Measurements from ENCODE around the gene HEXA.
A peak's percentile ranks its signal among the peaks of the same experiment; 100 is the strongest.

The HEXA gene

GRCh38 chr15:72375846-72376581 lies at the start of gene HEXA (continued):
- TF ChIP-seq ZNF354C (tag by site-specific recombination; IDR thresholded peaks at IDR 0.05; ENCODE audit: borderline replicate concordance, low read depth): 0 out of 2 replicates have a peak, but pooled peaks have one; percentile 51
- no peak for TF ChIP-seq ZNF549 (tag by site-specific recombination; IDR thresholded peaks at IDR 0.05)
- peak; percentile 99 for TF ChIP-seq ZSCAN23 (tag by site-specific recombination; IDR thresholded peaks at IDR 0.05)
- TF ChIP-seq ZNF19 (tag by site-specific recombination; IDR thresholded peaks at IDR 0.05; ENCODE audit: low read depth): 0 out of 2 replicates have a peak, but pooled peaks have one; percentile 27
- TF ChIP-seq ZBTB7A (tag by site-specific recombination; IDR thresholded peaks at IDR 0.05; ENCODE audit: low read depth): peak; percentile 100
- no peak for TF ChIP-seq ZNF26 (tag by site-specific recombination; IDR thresholded peaks at IDR 0.05)
- 0 out of 2 replicates have a peak, but pooled peaks have one; percentile 76 for TF ChIP-seq ZSCAN18 (tag by site-specific recombination; IDR thresholded peaks at IDR 0.05)
- TF ChIP-seq WT1 (tag by site-specific recombination; IDR thresholded peaks at IDR 0.05): peak; percentile 81
- peak; percentile 52; the same call in 1 of the 2 replicates for TF ChIP-seq EGR2 (tag by site-specific recombination; IDR thresholded peaks at IDR 0.05; ENCODE audit: low read depth)
- TF ChIP-seq MYNN (tag by site-specific recombination; IDR thresholded peaks at IDR 0.05; ENCODE audit: borderline replicate concordance): peak; percentile 74; the same call in 1 of the 2 replicates
- peak; percentile 97 for TF ChIP-seq INSM2 (tag by site-specific recombination; IDR thresholded peaks at IDR 0.05)
- peak; percentile 99 for TF ChIP-seq KLF16 (tag by site-specific recombination; IDR thresholded peaks at IDR 0.05)
- TF ChIP-seq ZNF513 (tag by site-specific recombination; IDR thresholded peaks at IDR 0.05): no peak; the same call in 1 of the 2 replicates
- peak; percentile 90 for TF ChIP-seq GLIS1 (tag by site-specific recombination; IDR thresholded peaks at IDR 0.05)
- peak; percentile 87 for TF ChIP-seq ZNF704 (tag by site-specific recombination; IDR thresholded peaks at IDR 0.05)
- TF ChIP-seq ZNF341 (tag by site-specific recombination; IDR thresholded peaks at IDR 0.05; ENCODE audit: low read depth): 0 out of 2 replicates have a peak, but pooled peaks have one; percentile 41
- peak; percentile 55 for TF ChIP-seq PRDM1 (tag by site-specific recombination; IDR thresholded peaks at IDR 0.05)
- no peak for TF ChIP-seq ZNF138 (tag by site-specific recombination; IDR thresholded peaks at IDR 0.05; ENCODE audit: borderline replicate concordance)
- TF ChIP-seq GFI1B (tag by site-specific recombination; IDR thresholded peaks at IDR 0.05): peak; percentile 33; the same call in 1 of the 2 replicates
- peak; percentile 94 for TF ChIP-seq ZNF843 (tag by site-specific recombination; IDR thresholded peaks at IDR 0.05)
- peak; percentile 94; the same call in 1 of the 2 replicates for TF ChIP-seq GLI4 (tag by site-specific recombination; IDR thresholded peaks at IDR 0.05)
- TF ChIP-seq ZFP37 (tag by site-specific recombination; IDR thresholded peaks at IDR 0.05): peak; percentile 100
- peak; percentile 83 for TF ChIP-seq ZBTB8A (tag by site-specific recombination; IDR thresholded peaks at IDR 0.05)
- no peak for TF ChIP-seq SETDB1 (IDR thresholded peaks at IDR 0.05; ENCODE audit: insufficient read length, low read length)
- peak; percentile 58 for TF ChIP-seq PRDM6 (tag by site-specific recombination; IDR thresholded peaks at IDR 0.05)

All from HEK293 (cell line).